ENCODE results near the gene ALK.

The ALK gene

GRCh38 chr2:29561181-29561580 is 360.2 kb downstream of the ALK start:
- no peaks in the 10 kb centered on the region for H3K4me1 ChIP-seq (ENCODE audit: low read depth, poor library complexity, severe bottlenecking)
- no peaks in the 10 kb centered on the region for H3K36me3 ChIP-seq (ENCODE audit: insufficient read depth)
- H2AFZ ChIP-seq (ENCODE audit: low read depth), result no peak overlapping the region
- no peak overlapping the region for H3K9ac ChIP-seq
- no peaks in the 10 kb centered on the region for H4K20me1 ChIP-seq (ENCODE audit: insufficient read depth)
- no peak overlapping the region for H3K4me2 ChIP-seq
- no peak for TF ChIP-seq CTCF (conservative IDR thresholded peaks at IDR 0.05; ENCODE audit: low read depth, low read length)
- no peaks in the 10 kb centered on the region for H3K79me2 ChIP-seq (ENCODE audit: insufficient read depth, low read depth)
- no peak overlapping the region for H3K27ac ChIP-seq
- no peak overlapping the region for H3K4me3 ChIP-seq (IDR thresholded peaks at IDR 0.05; ENCODE audit: insufficient read depth, low read depth, low read length)
- no peaks in the 10 kb centered on the region for H3K27me3 ChIP-seq (ENCODE audit: insufficient read depth, low read depth)

GRCh38 chr2:29560566-29560965 is 360.8 kb downstream of the ALK start:
- no peaks in the 10 kb centered on the region for H3K36me3 ChIP-seq (ENCODE audit: insufficient read depth)
- H3K9ac ChIP-seq, result no peak overlapping the region
- no peak overlapping the region for H2AFZ ChIP-seq (ENCODE audit: low read depth)
- H4K20me1 ChIP-seq (ENCODE audit: insufficient read depth), result no peaks in the 10 kb centered on the region
- H3K27ac ChIP-seq, result no peak overlapping the region
- no peak for TF ChIP-seq CTCF (conservative IDR thresholded peaks at IDR 0.05; ENCODE audit: low read depth, low read length)
- no peak overlapping the region for H3K4me2 ChIP-seq
- no peaks in the 10 kb centered on the region for H3K27me3 ChIP-seq (ENCODE audit: insufficient read depth, low read depth)
- H3K4me3 ChIP-seq (IDR thresholded peaks at IDR 0.05; ENCODE audit: insufficient read depth, low read depth, low read length), result no peak overlapping the region
- no peaks in the 10 kb centered on the region for H3K79me2 ChIP-seq (ENCODE audit: insufficient read depth, low read depth)
- no peaks in the 10 kb centered on the region for H3K4me1 ChIP-seq (ENCODE audit: low read depth, poor library complexity, severe bottlenecking)

- TF ChIP-seq CTCF (conservative IDR thresholded peaks at IDR 0.05; ENCODE audit: low read depth, low read length), result no peak
These were observed 361.4 kb downstream of the ALK start for GRCh38 chr2:29560030-29560429.

GRCh38 chr2:29559578-29559977 is 361.8 kb downstream of the ALK start:
- no peak for TF ChIP-seq CTCF (conservative IDR thresholded peaks at IDR 0.05; ENCODE audit: low read depth, low read length)
- H3K4me3 ChIP-seq (IDR thresholded peaks at IDR 0.05; ENCODE audit: insufficient read depth, low read depth, low read length), result no peak overlapping the region

More at GRCh38 chr2:29560030-29560429, 361.4 kb downstream of the ALK start:
- no peak overlapping the region for H3K27ac ChIP-seq
- no peak overlapping the region for H3K9ac ChIP-seq
- no peak overlapping the region for H3K4me2 ChIP-seq
- no peaks in the 10 kb centered on the region for H3K27me3 ChIP-seq (ENCODE audit: insufficient read depth, low read depth)
- no peaks in the 10 kb centered on the region for H3K4me1 ChIP-seq (ENCODE audit: low read depth, poor library complexity, severe bottlenecking)
- no peak overlapping the region for H2AFZ ChIP-seq (ENCODE audit: low read depth)
- H3K36me3 ChIP-seq (ENCODE audit: insufficient read depth), result no peaks in the 10 kb centered on the region
- no peaks in the 10 kb centered on the region for H3K79me2 ChIP-seq (ENCODE audit: insufficient read depth, low read depth)
- no peaks in the 10 kb centered on the region for H4K20me1 ChIP-seq (ENCODE audit: insufficient read depth)
- H3K4me3 ChIP-seq (IDR thresholded peaks at IDR 0.05; ENCODE audit: insufficient read depth, low read depth, low read length), result no peak overlapping the region

More at GRCh38 chr2:29559578-29559977, 361.8 kb downstream of the ALK start:
- Histone ChIP-seq H4K20me1 (ENCODE audit: insufficient read depth) (no peaks in the 10 kb centered on the region), H3K27ac (no peak overlapping the region), H3K4me1 (ENCODE audit: low read depth, poor library complexity, severe bottlenecking) (no peaks in the 10 kb centered on the region), H2AFZ (ENCODE audit: low read depth) (no peak overlapping the region), H3K9ac (no peak overlapping the region), H3K79me2 (ENCODE audit: insufficient read depth, low read depth) (no peaks in the 10 kb centered on the region), H3K36me3 (ENCODE audit: insufficient read depth) (no peaks in the 10 kb centered on the region), H3K4me2 (no peak overlapping the region), H3K27me3 (ENCODE audit: insufficient read depth, low read depth) (no peaks in the 10 kb centered on the region)
